ENCODE measurements around the gene CEP170B.
"Not testable (repeated sequence)": the region's sequence is repeated elsewhere in the genome, so short reads cannot be mapped to it uniquely, and the experiment has no call there.

The CEP170B gene

GRCh38 chr14:104826861-104827176 lies 38.2 kb upstream of the CEP170B start:
- TF ChIP-seq JUND (IDR thresholded peaks at IDR 0.05; ENCODE audit: low read depth), result no peak
- peak in 1 of 2 experiments; percentile 57 for DNase-seq (ENCODE audit: low read depth in 1 of 2, low spot score in 1 of 2)
- in situ Hi-C loops (cut with HindIII; ENCODE audit: low pct_unique_long_range_greater_than_20kb, low sequenced_read_pairs), result no loop called here

DNA sequence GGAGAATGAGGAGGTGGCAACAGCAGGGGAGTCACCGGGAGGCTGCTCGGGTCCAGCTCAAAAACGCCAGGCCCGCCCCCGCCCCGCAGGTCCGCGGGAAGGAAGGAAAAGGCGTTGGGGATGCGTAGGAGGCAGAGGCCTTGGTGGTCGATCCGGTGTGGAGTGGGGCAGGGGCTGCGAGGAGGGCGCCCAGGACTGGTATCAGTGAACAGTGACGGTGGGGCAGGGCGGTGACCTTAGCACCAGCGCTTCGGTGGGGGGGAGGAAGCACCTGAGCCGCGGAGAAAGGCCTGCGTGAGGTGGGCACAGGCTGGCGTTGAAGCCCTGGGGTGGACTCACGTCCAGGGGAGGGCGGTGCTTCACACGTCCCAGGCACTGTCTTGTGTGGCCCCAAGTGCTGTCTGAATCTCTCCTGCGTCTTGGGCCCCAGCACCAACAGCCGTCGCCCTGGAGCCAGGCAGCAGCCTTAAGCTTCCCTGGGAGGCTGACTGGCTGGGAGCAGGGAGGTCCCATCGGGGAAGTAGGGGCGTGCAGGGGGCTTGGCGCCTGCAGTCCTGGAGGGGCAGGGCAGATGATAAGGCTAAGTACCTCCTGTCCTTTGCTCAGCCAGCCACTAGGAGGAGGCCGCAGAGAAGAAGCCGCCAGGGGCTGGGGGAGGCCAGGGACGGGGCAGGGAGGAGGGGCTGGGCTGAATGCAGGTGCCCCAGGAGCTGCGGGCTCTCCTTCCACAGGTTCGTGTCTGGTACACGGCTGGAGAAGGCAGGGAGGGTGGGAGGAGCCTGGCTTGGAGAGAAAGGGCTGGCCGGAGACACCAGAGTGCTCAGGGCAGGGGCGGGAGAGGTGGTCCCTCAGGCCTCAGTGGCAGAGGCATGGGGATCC lies 37.7 kb upstream of the CEP170B start:
- in situ Hi-C loops (cut with HindIII; ENCODE audit: low pct_unique_long_range_greater_than_20kb, low sequenced_read_pairs), result no loop called here
- peak; percentile 75 to 76 for DNase-seq (ENCODE audit: low read depth in 1 of 2, low spot score in 1 of 2)
- TF ChIP-seq JUND (IDR thresholded peaks at IDR 0.05; ENCODE audit: low read depth), result no peak

DNA sequence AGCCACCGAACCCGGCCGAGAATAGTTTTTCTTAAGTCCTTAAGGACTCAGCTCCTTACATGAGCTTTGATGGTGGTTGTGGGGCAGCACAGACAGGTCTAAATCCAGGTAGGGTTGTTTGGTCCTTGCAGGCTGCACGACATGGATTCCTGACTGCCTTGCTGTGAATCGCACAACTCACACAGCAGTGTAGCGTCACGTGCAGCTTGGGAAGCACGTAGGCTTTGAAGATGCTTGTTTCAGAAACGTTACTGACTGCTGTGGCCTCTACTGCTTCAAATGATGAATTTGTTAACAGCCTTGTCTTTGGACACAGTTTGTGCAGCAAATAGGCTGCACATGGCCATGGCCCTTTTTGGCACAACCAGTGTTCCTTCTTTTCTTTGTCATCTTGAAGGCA lies 34.3 kb upstream of the CEP170B start:
- no peak for TF ChIP-seq JUND (IDR thresholded peaks at IDR 0.05; ENCODE audit: low read depth)
- no peak for DNase-seq (ENCODE audit: low read depth in 1 of 2, low spot score in 1 of 2)
- in situ Hi-C loops (cut with HindIII; ENCODE audit: low pct_unique_long_range_greater_than_20kb, low sequenced_read_pairs), result no loop called here

- in situ Hi-C loops (cut with HindIII; ENCODE audit: low pct_unique_long_range_greater_than_20kb, low sequenced_read_pairs); DNase-seq (ENCODE audit: low read depth in 1 of 2, low spot score in 1 of 2): not testable (repeated sequence)
Observed at GRCh38 chr14:104836171-104836935, 28.7 kb upstream of the CEP170B start.

GRCh38 chr14:104841730-104842129 lies 23.3 kb upstream of the CEP170B start:
- DNase-seq (ENCODE audit: low read depth in 1 of 2, low spot score in 1 of 2), result no peak
- in situ Hi-C loops (cut with HindIII; ENCODE audit: low pct_unique_long_range_greater_than_20kb, low sequenced_read_pairs), result no loop called here
- TF ChIP-seq JUND (IDR thresholded peaks at IDR 0.05; ENCODE audit: low read depth), result no peak

- DNase-seq (ENCODE audit: low read depth in 1 of 2, low spot score in 1 of 2), result no peak
- no peak for TF ChIP-seq JUND (IDR thresholded peaks at IDR 0.05; ENCODE audit: low read depth)
- in situ Hi-C loops (cut with HindIII; ENCODE audit: low pct_unique_long_range_greater_than_20kb, low sequenced_read_pairs), result no loop called here
Observed at GRCh38 chr14:104843006-104843405, 22.1 kb upstream of the CEP170B start.

GRCh38 chr14:104843442-104844305 lies 21.4 kb upstream of the CEP170B start:
- TF ChIP-seq JUND (IDR thresholded peaks at IDR 0.05; ENCODE audit: low read depth), result no peak
- peak; percentile 74 to 80 for DNase-seq (ENCODE audit: low read depth in 1 of 2, low spot score in 1 of 2)
- in situ Hi-C loops (cut with HindIII; ENCODE audit: low pct_unique_long_range_greater_than_20kb, low sequenced_read_pairs), result no loop called here

DNA sequence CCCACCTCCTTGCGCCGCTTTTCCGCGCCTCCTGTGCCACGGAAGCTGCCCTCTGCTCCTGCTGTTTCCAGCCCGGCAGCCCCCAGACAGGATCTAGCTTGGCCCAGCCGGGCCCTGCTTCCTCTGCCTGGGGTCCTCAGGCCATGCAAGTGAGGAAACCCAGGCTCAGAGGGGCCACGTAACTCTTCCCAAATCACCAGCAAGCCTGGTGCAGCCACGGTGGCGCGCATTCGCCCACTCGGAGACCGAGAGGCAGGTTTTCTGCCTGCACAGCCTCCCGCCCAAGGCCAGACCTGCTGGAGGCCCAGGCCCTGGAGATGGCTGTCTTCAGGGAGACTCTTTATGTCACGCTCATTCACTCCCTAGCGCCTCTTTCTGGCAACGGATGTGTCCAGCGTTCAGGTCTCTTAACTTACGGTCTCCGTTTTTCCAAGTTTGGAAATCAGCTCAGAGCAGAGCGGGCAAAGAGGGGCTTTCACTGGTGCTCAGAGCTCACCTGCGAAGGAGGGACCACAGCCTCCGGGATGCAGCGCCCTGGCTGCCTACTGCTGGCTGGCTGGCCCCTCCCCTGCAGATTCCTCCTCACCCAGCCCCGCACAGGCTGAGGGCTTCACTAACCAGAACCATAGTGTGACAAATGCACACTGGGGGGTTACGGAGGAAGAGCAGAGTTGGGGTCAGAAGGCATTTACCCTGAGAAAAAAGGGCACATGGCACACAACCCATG lies 20.6 kb upstream of the CEP170B start:
- in situ Hi-C loops (cut with HindIII; ENCODE audit: low pct_unique_long_range_greater_than_20kb, low sequenced_read_pairs), result no loop called here
- no peak for TF ChIP-seq JUND (IDR thresholded peaks at IDR 0.05; ENCODE audit: low read depth)
- DNase-seq (ENCODE audit: low read depth in 1 of 2, low spot score in 1 of 2), result peak in 1 of 2 experiments; percentile 57

DNA sequence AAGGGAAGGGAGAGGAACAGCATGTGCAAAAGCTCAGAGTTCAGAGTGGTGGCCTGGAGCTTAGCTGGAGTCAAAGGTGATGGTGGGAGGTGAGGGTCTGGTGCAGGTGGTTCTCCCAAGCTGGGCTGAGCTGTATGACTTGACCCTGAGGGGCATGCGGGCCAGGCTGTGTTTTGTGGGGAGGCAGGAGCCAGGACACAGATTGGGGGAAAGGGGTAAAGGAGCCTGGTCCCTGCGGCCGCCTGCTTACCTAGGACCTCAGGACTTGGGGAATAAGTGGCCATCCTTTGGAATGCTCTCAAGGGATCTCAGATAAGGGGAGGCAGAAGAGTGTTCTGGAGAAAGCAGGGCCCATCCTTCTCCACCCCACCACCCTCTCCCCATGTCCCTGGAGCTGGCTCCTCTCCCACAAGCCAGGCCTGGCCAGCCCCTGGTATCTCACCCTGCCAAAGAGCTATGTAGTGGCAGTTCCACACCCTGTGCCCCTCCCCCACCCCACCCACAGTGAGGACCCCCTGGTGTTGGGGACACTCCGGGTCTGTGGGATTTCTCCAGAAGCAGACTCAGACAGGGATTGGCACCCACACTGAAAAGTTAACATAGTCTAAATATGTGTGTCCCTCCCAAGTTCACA lies 19.9 kb upstream of the CEP170B start:
- in situ Hi-C loops (cut with HindIII; ENCODE audit: low pct_unique_long_range_greater_than_20kb, low sequenced_read_pairs), result no loop called here
- no peak for TF ChIP-seq JUND (IDR thresholded peaks at IDR 0.05; ENCODE audit: low read depth)
- DNase-seq (ENCODE audit: low read depth in 1 of 2, low spot score in 1 of 2), result no peak

- no peak for DNase-seq (ENCODE audit: low read depth in 1 of 2, low spot score in 1 of 2)
- no peak for TF ChIP-seq JUND (IDR thresholded peaks at IDR 0.05; ENCODE audit: low read depth)
- in situ Hi-C loops (cut with HindIII; ENCODE audit: low pct_unique_long_range_greater_than_20kb, low sequenced_read_pairs), result no loop called here
Observed at GRCh38 chr14:104845834-104846441, 19.1 kb upstream of the CEP170B start.

DNA sequence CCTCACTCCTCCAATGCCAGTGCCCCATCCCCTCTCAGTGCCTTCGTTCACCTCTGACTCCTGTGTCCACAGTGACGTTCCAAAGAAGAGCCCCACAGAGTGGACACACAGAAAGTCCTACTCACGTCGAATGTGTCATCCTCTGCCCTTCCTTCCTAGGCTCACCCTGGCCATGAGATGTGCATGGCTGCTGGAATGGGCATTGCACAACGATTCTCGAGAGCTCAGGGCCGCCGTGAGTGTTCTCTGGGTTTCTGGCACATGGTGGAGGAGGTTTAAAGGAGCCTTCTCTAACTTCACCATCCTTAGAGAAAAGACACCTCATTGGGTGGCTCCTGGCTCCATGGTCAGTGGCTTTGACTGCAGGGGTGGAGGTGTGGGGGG lies 12.8 kb upstream of the CEP170B start:
- in situ Hi-C loops (cut with HindIII; ENCODE audit: low pct_unique_long_range_greater_than_20kb, low sequenced_read_pairs), result no loop called here
- TF ChIP-seq JUND (IDR thresholded peaks at IDR 0.05; ENCODE audit: low read depth), result no peak
- no peak for DNase-seq (ENCODE audit: low read depth in 1 of 2, low spot score in 1 of 2)

All from T47D (cell line).